ENCODE data around the gene MYO3B.

Gene MYO3B

DNA sequence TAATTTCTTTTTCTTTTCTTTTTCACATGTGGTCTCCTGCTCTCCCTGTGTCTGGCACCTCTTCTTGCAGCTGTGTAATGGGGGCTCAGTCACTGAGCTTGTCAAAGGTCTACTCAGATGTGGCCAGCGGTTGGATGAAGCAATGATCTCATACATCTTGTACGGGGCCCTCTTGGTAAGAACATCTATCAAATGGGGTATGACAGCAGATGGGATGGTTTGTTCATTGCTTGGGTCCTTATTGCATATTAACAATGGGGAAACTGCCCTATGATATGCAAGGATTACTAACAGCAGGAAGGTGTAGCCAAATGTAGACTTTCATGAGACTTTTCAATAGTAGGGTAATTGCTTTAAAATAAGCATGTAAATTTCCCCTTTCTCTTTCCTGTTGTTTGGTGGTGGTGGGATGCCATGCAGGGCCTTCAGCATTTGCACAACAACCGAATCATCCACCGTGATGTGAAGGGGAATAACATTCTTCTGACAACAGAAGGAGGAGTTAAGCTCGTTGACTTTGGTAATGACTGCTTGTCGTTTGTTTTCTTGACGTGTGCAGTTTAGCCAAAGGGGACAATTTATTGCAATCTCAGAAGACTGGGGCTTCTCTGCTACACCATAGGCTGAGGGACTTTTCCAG, 36.5 kb downstream of the MYO3B start:
- DNase-seq (ENCODE audit: low spot score) = no peak
- in situ Hi-C loops (cut with MboI; ENCODE audit: low sequenced_read_pairs, unreplicated experiment) = no loop called here
- TF ChIP-seq, protein P1, sequence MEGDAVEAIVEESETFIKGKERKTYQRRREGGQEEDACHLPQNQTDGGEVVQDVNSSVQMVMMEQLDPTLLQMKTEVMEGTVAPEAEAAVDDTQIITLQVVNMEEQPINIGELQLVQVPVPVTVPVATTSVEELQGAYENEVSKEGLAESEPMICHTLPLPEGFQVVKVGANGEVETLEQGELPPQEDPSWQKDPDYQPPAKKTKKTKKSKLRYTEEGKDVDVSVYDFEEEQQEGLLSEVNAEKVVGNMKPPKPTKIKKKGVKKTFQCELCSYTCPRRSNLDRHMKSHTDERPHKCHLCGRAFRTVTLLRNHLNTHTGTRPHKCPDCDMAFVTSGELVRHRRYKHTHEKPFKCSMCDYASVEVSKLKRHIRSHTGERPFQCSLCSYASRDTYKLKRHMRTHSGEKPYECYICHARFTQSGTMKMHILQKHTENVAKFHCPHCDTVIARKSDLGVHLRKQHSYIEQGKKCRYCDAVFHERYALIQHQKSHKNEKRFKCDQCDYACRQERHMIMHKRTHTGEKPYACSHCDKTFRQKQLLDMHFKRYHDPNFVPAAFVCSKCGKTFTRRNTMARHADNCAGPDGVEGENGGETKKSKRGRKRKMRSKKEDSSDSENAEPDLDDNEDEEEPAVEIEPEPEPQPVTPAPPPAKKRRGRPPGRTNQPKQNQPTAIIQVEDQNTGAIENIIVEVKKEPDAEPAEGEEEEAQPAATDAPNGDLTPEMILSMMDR (IDR thresholded peaks at IDR 0.05; ENCODE audit: borderline replicate concordance, control extremely low read depth, extremely low read depth, insufficient read depth, missing control alignments) = no peak

DNA sequence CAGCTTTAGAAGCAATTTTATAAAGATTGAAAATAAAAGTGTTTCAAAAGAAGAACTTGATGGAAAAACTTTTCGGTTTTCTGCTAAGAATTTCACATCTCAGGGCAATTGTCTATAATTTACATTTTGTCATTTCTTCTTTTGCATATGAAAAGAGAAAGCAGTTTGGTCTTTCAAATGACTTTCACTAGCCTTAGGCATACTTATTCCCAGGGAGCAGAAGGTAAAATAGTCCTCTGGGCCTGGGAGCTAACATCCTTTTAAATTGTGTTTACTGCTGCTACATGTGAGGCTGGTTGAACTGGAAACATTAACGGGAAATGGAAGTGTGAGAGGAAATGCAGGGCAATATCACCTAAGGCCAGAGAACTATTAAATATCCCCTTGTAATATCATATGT, 37.1 kb downstream of the MYO3B start:
- in situ Hi-C loops (cut with MboI; ENCODE audit: low sequenced_read_pairs, unreplicated experiment) = no loop called here
- TF ChIP-seq, protein P1 (IDR thresholded peaks at IDR 0.05; ENCODE audit: borderline replicate concordance, control extremely low read depth, extremely low read depth, insufficient read depth, missing control alignments) = no peak
- no peak for DNase-seq (ENCODE audit: low spot score)

DNA sequence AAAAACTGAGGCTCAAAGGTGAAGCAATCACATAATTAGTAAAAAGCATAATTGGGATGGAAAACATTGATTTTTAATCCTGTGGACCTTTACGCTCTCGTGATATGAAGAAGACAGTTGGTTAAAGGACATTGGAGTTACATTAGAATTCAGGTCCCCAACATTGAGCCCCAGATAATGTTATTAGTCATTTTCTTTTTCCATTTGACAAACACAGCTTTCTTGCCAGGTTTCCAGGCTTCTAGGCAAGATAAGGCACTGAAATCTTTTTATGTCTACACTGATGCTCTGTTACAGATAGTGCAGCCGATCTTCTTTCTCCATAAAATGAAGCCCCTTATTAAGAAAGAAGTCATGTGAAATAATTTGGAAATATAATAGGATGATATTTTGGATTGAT, 38.5 kb downstream of the MYO3B start:
- TF ChIP-seq, protein P1 (IDR thresholded peaks at IDR 0.05; ENCODE audit: borderline replicate concordance, control extremely low read depth, extremely low read depth, insufficient read depth, missing control alignments) = no peak
- in situ Hi-C loops (cut with MboI; ENCODE audit: low sequenced_read_pairs, unreplicated experiment) = no loop called here
- no peak for DNase-seq (ENCODE audit: low spot score)

GRCh38 chr2:170216981-170217380, 39.0 kb downstream of the MYO3B start:
- no peak for DNase-seq (ENCODE audit: low spot score)
- TF ChIP-seq, protein P1 (IDR thresholded peaks at IDR 0.05; ENCODE audit: borderline replicate concordance, control extremely low read depth, extremely low read depth, insufficient read depth, missing control alignments) = no peak
- in situ Hi-C loops (cut with MboI; ENCODE audit: low sequenced_read_pairs, unreplicated experiment) = no loop called here

DNA sequence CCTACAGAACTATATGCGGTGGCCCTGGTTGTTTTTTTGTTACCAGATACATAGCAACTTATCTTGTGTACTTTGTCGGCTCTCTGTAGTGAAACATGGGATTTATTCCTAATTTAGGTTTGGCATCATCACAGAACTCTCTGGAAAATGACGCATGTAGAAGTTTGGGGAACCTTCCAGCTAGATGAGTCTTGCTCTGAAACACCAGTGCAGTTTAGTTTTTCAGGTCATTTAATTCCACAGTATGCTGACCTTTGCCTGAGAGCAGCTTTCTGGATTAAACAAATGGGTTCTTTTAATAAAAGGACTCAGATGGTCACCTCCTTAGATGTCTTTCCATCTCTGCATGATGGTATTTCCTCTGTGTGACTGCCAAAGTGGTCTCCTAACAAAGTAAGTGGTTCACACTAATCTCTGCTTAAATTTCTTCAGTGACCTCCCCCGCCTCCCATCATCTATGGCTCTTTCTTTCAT, 39.9 kb downstream of the MYO3B start:
- TF ChIP-seq, protein P1 (IDR thresholded peaks at IDR 0.05; ENCODE audit: borderline replicate concordance, control extremely low read depth, extremely low read depth, insufficient read depth, missing control alignments) = no peak
- in situ Hi-C loops (cut with MboI; ENCODE audit: low sequenced_read_pairs, unreplicated experiment) = no loop called here
- DNase-seq (ENCODE audit: low spot score) = no peak

GRCh38 chr2:170218456-170218855, 40.5 kb downstream of the MYO3B start:
- TF ChIP-seq, protein P1 (IDR thresholded peaks at IDR 0.05; ENCODE audit: borderline replicate concordance, control extremely low read depth, extremely low read depth, insufficient read depth, missing control alignments) = no peak
- DNase-seq (ENCODE audit: low spot score) = no peak
- in situ Hi-C loops (cut with MboI; ENCODE audit: low sequenced_read_pairs, unreplicated experiment) = no loop called here
